GM10847 (cell line): ENCODE data around the gene PRUNE2.

ENCODE experiments used
- POLR2A ChIP-seq: IDR thresholded peaks from 2 replicates; pipeline ENCODE4 v1.6.1; 2011; ENCODE audit not compliant: insufficient read length; ENCODE audit errors: extremely low read depth

PRUNE2 gene

DNA sequence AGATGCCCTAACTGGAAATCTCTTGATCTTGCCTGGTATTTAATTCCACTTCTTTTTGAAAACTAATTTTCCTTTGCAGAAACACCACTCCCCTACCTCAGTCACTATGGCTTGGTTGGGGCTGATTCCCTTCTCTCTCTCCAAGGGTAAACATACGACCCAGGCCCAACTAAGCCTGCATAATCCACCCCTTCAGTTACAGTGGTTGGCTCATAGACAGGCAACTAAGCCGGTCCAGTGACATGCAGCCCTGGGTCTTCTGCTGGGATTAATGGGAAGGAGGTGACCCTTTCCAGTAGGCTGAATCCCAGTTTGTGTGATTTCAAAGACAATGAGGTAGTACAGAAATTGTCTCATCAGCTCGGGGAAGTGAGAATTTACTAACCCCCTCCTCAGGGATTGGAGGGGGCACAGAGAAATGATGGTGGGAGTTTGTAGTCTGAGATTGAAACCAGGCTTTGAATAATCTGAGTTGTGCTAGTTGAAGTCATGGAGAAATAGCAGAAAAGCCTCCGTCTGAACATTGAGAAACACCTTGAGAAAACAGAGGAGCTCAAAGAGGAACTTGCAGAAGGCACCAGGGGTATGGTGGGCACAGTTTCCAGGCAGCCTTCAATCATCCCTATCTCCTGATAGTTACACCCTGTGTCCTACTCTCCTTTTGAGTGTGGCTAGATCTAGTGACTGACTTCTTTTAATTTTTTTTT lies 298.0 kb downstream of the PRUNE2 start:
- no peak for TF ChIP-seq POLR2A

DNA sequence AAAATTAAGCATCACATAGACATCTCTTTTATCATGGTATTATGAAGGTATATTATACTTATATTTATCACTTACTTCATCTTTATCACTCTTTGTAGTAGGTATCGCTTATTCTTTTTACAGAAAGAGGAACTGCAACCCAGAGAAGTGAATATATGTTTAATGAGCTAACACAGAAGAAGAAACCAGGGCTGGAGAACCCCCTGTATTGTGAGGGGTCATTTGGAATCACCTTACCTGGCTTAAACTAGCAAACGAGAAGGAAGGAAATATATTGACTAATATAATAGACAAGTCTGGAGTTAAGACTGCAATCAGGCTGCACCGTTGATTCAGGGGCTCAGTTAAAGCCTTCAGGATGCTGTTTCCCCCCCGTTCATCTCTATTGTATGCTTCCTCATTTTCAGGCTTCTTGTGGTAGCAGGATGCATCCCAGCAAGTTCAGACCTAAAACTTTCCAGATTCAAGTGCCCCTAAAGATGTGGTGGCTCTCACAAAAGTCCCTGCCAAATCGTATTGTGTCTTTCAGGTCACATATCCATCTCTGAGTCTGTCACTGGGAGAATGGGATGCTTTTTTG lies 300.5 kb downstream of the PRUNE2 start:
- TF ChIP-seq POLR2A, result no peak

DNA sequence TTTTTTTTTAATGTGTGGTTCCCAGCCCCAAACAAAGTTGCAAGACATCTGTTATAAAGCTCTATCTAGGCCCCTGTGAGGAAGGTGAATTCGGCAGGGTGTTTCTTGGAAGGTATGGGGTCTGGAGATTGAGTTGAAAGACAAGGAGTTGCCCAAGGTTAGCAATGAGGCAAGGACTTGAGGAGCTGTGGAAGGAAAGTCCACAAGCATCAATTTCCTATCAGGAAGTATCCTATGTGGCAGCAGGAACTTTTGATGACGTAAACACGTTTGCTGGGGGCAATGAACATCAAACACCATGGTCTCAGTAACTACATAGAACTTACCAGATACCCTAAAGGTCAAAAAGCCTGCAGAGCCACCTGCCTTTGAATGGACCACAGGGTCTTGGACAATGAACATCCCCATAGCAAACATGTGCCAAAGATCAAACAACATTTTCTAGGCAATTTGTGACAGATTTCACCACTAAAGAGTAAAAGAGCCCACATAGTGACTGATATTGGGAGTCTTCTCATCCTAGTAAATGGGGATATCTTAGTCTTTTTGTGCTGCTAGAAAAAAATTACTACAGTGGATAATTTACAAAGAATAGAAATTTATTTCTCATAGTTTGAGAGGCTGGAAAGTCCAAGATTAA lies 301.9 kb downstream of the PRUNE2 start:
- TF ChIP-seq POLR2A, result no peak

DNA sequence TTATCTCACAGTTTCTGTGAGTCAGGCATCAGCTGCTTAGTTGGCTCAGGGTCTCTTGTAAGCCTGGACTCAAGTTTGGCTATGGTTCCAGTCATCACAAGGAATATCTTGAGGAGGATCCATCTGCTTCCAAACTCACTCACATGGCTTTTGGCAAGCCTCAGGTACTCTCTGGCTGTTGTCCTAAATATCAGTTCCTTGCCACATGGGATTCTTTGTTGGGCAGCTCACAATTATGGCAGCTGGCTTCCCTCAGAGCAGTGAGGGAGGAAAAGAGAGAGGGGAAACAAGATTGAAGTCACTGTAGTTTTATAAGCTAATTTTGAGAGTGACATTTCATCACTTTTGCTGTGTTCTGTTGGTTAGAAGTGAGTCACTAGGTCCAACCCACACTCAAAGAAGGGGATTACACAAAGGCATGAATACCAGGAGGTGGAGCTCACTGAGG lies 302.4 kb downstream of the PRUNE2 start:
- no peak for TF ChIP-seq POLR2A

DNA sequence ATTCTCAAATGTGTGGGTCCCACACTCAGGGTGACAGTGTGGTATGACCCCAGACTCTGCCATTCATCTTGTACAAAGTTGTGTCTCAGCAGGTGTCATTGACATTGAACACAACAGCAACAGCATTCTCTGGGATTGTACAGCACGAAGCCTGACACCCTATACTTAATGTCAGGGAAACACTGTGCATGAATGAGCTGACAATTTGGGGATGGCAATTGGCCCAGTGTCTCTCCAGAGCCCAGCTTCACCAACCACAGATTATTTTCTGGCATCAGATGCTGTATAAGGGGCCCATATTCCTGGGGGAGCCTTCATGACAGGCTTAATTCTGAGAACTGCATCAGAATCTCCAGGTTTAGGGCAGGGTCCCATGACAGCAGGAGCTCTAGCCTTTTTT lies 303.7 kb downstream of the PRUNE2 start:
- TF ChIP-seq POLR2A, result no peak

DNA sequence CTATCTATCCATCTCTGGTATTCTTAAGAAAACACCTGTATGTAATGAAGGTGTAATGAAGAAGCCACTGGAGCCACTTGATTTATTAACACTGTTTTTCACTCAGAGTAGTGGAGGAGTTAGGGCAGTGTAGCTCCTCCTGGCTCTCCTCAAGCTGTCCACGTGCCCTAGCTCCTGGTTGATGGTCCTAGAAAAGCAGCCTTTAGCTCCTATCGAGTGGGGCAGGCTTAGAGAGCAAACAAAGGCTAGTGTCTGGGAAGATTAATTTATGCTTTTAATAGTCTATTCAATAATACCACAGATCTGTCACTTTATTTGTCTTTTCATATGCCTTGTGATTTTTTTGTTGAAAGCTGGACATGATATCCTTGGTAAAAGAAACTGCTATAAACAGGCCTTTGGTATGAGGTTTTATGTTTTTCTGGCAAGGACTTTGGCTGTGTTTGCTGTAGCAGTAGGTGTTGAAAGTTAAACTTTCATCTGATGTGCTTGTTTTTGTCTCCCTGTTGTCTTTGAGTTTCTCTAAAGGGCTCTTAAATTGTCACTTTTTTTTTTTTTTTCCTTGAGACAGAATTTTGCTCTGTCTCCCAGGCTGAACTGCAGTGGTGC lies 305.8 kb downstream of the PRUNE2 start:
- no peak for TF ChIP-seq POLR2A

DNA sequence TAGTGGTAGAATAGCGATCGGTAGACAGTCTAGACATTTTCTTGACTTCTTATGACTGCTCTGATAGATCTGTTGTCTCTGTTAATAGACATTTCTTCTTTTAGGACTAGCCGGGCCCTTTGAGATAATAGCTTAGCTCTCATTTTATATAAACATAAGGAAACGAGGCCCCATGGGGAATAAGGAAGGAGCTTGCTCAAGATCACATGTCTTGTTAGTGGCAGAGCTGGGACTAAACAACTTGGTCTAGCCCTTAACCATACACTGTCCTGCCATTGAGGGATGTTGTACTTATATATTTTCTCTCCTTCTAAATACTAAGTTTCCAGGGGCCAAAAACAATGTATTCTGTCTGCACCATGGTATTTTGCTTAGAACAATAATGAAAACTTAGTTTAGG lies 306.9 kb downstream of the PRUNE2 start:
- no peak for TF ChIP-seq POLR2A

DNA sequence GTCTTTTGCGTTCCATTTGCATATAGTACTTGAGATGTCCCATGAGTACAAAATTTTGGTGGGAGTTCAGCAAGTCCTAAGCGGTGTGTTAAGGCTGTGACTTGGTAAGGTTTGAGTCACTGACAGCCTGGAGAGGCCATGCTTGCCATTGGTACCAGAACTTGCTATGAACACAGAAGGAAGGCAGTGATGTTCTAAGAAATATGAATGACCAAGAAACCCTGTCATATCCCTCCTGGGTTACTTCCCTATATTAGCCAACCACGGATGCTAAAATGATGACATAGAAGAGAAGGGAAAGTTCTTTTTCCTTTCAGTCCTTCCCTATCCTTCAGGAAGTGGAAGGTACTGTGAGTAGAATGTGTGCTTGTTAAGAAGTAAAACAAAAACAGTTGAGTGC lies 310.3 kb downstream of the PRUNE2 start:
- no peak for TF ChIP-seq POLR2A

DNA sequence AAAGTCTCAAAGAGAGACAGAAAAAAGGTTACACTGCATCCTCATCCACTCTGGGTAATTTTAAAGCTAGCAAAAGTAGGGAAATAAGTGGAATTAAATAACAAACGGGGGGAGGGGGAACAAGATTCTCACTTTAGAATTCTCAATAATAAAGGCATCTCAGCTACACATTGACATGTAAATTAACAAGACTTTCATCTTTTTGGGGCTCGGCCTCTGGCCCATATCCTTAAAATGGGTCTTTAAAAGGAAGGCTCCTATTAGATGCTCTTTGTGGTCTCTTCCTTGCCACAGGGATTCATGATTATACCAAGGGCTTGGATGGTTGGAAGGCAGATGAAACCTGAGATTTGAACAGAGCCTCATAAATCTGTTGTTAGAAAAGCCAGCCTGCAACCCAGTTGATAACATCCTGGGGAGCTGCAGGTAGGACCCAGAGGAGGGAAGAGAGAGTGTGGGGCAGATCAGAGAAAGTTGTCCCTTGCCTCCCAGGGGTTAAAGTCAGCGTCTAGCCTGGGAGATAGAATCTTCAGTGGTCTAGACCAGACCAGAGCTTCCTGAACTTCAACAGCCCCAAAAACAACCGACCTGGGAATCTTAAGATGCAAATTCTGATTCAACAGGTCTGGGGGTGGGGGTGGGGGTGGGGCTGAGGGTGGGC lies 311.0 kb downstream of the PRUNE2 start:
- no peak for TF ChIP-seq POLR2A

DNA sequence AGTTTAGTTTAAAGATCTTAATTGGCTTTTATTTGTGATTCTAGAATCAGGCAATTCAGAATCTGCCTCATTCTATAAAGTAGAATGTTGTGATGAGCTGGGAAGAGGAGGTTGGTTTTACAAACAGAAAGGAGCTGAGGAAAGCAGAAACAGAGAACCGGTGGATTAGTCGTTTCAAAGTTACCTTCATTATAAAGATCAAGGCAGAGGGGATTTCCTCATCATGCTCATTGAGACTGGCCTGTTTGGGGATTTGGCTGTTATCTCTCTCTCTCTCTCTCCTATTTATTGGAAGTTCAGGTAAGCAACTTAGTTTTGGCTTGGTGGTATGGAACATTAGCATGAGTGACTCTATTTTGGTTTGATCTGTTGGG lies 313.0 kb downstream of the PRUNE2 start:
- no peak for TF ChIP-seq POLR2A

DNA sequence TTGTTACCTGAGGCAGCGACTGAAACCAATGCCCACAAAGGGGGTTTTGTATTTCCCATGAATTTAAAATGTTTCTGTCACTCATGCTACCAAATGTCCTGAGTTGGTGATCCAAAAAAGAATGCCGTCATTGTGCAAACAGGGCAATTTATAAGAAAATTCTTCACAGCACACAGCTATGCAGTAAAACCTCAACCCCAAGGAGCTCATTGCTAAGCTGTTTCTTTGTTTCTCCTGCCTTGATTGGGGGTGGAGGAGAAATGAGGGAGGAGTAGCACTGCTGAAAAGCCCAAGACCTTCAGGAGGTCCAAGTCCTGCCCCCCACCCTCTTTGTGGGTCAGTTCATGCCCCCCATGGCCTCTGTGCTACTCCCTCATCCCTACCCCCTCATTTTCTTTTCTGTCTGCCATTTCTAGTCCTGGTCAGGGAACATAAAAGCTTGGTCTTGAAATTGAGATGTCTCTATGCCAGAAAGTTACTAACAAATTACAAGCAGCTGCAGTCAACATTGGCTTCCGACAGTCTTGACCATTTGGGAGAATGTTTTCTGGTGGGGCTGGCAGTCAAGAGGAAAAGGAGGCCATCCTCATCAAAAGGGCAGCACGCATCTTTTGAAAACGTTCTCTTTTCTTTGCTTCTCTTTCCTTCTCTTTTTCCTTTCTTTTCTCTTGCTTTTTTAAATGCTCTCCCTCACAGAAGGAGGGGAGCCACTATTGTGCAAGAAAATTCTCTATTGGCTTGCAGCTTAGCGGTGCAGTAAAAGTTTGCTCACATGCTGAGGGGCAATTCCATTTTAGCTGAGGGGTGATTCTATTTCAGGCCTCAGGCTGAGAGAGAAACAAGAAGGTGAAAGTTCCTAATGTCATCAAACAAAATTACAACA lies 313.6 kb downstream of the PRUNE2 start:
- TF ChIP-seq POLR2A, result no peak

DNA sequence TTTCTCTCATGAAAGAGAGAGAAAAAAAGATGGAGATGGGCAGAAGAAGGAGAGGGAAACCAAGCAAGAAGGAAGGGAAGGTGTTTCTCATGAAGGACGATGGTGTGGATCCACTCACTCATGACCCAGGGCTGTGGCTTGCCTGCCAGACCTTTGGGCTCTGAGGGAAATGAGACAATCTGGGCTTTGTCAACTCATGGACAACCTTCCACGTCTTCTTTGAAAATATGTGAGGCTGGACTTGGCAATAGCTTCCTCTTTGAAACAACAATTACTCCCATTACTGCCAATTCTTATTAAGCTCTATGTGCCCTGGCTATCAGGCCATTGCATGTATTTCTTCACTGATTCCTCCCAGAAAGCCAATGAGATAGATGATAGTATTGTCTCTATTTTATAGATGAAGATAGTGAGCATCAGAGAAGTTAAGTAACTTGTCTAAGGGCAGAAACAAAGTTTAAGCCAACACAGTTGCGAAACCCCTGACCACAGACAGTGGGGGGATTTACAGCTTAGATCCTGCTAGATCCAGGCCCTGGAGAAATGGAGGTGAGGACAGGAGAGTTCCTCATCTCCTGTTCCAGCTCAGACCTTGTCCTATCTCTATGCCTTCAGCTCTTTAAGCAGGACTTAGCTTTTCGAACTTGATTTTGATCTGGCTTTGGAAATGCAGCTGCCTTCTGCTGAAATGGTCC lies 314.5 kb downstream of the PRUNE2 start:
- TF ChIP-seq POLR2A, result no peak

DNA sequence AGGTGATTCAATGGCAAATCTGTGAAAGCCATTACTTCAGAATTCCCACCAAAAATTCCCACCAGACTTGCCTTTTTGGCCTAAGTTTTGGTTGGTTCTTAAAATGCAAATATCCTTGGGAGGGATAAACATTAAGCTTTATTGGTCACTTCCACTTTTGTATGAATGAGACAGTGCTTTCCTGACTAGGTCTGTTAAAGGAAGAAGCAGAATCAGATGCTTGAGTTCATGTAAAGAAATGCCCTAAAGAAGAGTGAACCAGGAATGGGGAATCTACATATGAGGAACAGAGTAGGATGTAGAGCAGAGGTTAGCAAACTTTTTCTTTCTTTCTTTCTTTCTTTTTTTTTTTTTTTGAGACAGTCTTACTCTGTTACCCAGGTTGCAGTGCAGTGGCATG lies 317.6 kb downstream of the PRUNE2 start:
- TF ChIP-seq POLR2A, result no peak

DNA sequence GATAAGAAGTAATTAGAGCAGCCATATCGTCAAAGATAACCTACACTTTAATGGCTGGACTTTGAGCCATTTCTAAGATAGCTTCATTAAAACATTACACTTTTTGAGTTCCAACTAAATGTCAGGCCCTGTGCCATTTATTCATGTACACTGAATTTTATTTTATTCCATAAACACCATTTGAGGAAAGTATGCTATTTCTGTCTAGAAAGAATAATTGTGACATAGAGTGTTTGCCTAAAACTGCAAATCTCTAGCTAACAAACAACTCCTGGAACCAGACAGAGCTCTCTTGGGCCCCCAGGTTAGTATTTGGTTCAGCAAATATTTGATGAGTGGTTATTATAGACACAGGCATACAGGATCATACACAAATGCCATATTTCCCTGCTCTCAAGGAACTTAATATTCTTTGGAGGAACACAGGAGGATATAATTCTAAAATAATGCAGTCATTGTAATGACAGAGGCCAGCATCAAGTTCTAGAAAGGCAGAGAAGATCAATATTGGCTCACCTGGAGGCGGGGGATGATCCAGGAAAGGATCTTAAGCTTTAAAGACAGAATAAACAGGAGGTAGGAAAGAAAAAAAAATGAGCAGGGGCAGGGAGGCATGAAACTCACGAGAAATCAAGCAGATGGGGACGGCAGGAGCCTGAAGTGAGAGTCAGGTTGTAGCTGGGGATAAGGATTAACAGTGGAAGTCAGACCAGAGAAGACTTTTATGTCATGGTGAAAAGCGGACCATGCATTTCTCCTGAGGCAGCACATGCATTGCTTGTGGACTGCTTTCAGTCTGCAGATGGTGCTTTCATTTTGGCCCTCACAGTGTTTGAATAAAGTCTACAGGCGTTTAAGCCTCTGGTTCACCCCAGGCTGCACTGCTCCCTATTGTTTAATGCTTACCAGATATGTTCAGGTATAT lies 319.3 kb downstream of the PRUNE2 start:
- no peak for TF ChIP-seq POLR2A
